GM06990 (cell line): Measurements from ENCODE around the gene CDH18.

Experiments
- DNase-seq: peaks from one replicate; pipeline ENCODE4 v3.0.0-alpha.2; 2011; ENCODE audit not compliant: insufficient read length; ENCODE audit errors: extremely low read depth
- H3K27me3 ChIP-seq: replicated peaks from 2 replicates; pipeline ENCODE4 v1.6.0; 2011; ENCODE audit warnings: low read length; ENCODE audit not compliant: control insufficient read depth, insufficient read depth
- H3K36me3 ChIP-seq: 2 replicates; pipeline ENCODE4 v1.5.1; 2011; ENCODE audit warnings: low read length; ENCODE audit not compliant: control insufficient read depth, insufficient read depth
- H3K4me3 ChIP-seq: replicated peaks from 2 replicates; pipeline ENCODE4 v1.5.1; 2011; ENCODE audit warnings: low read depth, mild to moderate bottlenecking, control low read depth, low read length
- TF ChIP-seq, protein P1 (sequence below): IDR thresholded peaks from 2 replicates; pipeline ENCODE4 v1.5.1; 2011; ENCODE audit warnings: low read length, control low read depth, mild to moderate bottlenecking, inconsistent platforms; ENCODE audit not compliant: insufficient read depth, poor library complexity, severe bottlenecking

The CDH18 gene

DNA sequence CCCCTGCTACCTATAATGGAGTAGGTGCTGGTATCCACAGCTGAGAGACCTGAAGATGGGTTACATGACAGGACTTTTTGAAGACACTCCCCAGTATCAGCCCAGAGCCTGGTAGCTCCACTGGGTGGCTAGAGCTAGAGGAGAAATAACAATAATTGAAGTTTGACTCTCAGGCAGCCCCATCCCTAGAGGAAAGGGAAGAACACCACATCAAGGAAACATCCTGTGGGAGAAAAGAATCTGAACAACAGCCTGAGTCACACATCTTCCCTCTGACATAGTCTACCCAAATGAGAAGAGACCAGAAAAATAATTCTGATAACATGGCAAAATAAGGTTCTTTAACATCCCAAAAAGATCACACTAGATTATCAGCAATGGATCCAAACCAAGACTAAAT lies 432.1 kb downstream of the CDH18 start:
- DNase-seq: no peak
- Histone ChIP-seq H3K4me3 (no peak overlapping the region), H3K27me3 (no peaks in the 10 kb centered on the region), H3K36me3 (no peaks in the 10 kb centered on the region)
- TF ChIP-seq, protein P1, sequence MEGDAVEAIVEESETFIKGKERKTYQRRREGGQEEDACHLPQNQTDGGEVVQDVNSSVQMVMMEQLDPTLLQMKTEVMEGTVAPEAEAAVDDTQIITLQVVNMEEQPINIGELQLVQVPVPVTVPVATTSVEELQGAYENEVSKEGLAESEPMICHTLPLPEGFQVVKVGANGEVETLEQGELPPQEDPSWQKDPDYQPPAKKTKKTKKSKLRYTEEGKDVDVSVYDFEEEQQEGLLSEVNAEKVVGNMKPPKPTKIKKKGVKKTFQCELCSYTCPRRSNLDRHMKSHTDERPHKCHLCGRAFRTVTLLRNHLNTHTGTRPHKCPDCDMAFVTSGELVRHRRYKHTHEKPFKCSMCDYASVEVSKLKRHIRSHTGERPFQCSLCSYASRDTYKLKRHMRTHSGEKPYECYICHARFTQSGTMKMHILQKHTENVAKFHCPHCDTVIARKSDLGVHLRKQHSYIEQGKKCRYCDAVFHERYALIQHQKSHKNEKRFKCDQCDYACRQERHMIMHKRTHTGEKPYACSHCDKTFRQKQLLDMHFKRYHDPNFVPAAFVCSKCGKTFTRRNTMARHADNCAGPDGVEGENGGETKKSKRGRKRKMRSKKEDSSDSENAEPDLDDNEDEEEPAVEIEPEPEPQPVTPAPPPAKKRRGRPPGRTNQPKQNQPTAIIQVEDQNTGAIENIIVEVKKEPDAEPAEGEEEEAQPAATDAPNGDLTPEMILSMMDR: no peak

DNA sequence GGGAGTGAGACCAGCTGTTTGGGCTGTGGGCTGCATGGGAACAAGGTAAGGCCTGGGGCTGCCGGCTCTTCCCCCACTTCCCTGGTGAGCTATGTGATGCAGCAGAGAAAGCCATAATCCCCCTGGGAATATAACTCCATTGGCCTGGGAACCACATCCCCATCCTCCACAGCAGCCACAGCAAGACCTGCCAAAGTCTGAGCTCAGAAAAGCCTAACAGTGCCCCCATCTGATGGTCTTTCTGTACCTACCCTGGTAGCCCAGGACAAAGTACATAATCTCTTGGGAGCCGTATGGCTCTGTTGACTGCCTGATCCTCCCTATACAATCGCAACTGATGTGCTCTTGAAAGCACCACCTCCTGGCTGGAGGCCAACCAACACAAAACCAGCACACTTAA lies 432.6 kb downstream of the CDH18 start:
- Histone ChIP-seq H3K27me3 (no peaks in the 10 kb centered on the region), H3K36me3 (no peaks in the 10 kb centered on the region), H3K4me3 (no peak overlapping the region)
- TF ChIP-seq, protein P1: no peak
- no peak for DNase-seq

DNA sequence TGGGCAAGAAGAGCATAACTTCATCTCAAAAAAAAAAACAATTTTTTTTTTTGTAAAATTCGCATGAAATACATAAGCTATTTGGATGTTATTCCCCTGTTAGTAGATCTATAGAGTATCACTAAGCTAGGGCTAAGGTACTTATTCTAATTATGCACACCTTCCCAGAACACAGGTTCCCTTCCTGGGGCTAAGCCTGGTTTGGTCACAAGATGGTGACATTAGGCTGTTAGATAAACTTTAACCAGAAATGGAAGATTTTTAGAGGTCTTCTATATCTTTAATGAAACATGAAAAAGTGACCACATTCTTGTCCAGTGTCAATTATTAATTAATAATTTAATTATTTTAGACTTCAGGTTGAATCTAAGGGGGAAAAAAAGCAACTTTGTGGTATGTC lies 433.5 kb downstream of the CDH18 start:
- DNase-seq: no peak
- H3K4me3 ChIP-seq: no peak overlapping the region

DNA sequence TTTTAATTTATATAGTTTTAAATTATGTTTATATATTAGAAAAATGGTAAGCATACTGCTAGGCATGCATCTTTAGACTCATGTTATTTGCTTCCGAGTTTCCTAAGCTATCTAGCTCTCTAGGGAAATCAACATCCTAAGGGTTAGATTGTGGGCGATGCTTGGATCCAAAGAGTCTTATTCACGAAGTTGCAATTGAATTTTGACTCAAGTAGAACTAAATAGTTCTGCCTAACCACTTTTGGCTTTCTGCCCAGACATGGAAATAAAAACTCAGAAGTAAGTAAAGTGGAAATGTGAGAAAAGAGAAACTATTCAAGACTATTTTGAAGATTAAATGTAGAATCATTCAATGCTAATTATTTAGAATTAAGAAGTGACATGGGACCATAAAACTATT lies 440.4 kb downstream of the CDH18 start:
- no peak overlapping the region for H3K4me3 ChIP-seq
- no peaks in the 10 kb centered on the region for H3K36me3 ChIP-seq
- TF ChIP-seq, protein P1: no peak
- no peak for DNase-seq
- no peaks in the 10 kb centered on the region for H3K27me3 ChIP-seq

More for the DNA sequence above, 433.5 kb downstream of the CDH18 start:
- Histone ChIP-seq H3K27me3 (no peaks in the 10 kb centered on the region), H3K36me3 (no peaks in the 10 kb centered on the region)
- TF ChIP-seq, protein P1: no peak

DNA sequence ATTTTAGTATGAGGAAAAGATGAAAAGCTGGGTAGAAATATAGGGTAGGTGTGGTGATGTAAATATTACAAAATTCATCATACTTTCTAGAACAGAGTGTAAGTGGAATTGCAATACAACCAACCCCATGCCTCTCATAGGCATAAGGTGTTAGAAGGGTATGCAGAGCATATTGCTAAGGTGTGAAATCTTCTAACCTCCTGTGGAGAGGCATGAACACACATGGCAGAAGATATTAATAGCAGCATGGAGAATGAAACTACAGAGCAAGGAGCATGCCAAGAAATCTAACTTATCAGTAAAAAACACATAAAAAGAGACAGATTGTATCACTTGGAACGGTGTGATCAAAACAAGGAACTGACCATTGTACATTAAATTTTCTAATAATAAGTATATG lies 441.5 kb downstream of the CDH18 start:
- Histone ChIP-seq H3K4me3 (no peak overlapping the region), H3K27me3 (no peaks in the 10 kb centered on the region), H3K36me3 (no peaks in the 10 kb centered on the region)
- TF ChIP-seq, protein P1: no peak
- DNase-seq: no peak

DNA sequence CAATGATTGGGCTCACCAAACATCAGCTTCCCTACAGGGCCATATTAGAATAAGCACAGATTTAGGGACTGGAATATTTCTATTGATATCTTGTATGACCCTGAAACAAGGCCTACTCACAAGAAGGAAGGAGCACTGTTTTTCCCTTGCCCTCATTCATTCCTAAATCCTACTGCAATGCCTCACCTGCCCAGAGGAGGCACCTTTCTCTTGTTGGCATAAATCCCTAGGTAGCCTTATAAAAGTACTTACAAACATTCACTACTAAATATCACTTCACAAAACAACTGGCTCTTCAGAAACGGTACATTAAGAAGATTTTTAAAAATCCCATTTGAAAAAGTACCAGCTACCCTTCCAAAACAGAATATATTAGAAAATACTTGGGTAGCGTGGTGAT lies 449.4 kb downstream of the CDH18 start:
- H3K4me3 ChIP-seq: no peak overlapping the region
- no peaks in the 10 kb centered on the region for H3K36me3 ChIP-seq
- no peaks in the 10 kb centered on the region for H3K27me3 ChIP-seq
- TF ChIP-seq, protein P1: no peak
- no peak for DNase-seq
